Kidney epithelial cell (primary cell): Measurements from ENCODE around the gene OR51B6. TPM values are rescaled to one million over a fixed set of nuclear protein-coding genes. Genes with fewer than 3 reads are reported as not detected.

ENCODE experiments used
- DNase-seq: peaks from one replicate; pipeline ENCODE4 v3.0.0-alpha.2; 2010; ENCODE audit warnings: low read depth
- H3K27me3 ChIP-seq: 2 replicates; pipeline ENCODE4 v1.6.0; 2011; ENCODE audit warnings: low read length; ENCODE audit not compliant: control insufficient read depth, insufficient read depth
- H3K36me3 ChIP-seq: 2 replicates; pipeline ENCODE4 v1.5.1; 2011; ENCODE audit warnings: low read length; ENCODE audit not compliant: control insufficient read depth, insufficient read depth
- H3K4me3 ChIP-seq: 2 replicates; pipeline ENCODE4 v1.5.1; 2011; ENCODE audit warnings: low read depth, mild to moderate bottlenecking, control low read depth, low read length
- total RNA-seq: library from RNA; depleted of rRNA; stranded (reverse); fragments of >200 nt; gene quantifications from 2 replicates; pipeline ENCODE4 v1.2.3, GENCODE V29; 2015
- TF ChIP-seq, protein P1 (sequence below): IDR thresholded peaks from 2 replicates; pipeline ENCODE4 v1.5.1; 2011; ENCODE audit warnings: mild to moderate bottlenecking, moderate library complexity, low read length, control low read depth, inconsistent platforms; ENCODE audit not compliant: insufficient read depth, poor library complexity, severe bottlenecking

The OR51B6 gene
- total RNA-seq = not detected in 2 replicates

DNA sequence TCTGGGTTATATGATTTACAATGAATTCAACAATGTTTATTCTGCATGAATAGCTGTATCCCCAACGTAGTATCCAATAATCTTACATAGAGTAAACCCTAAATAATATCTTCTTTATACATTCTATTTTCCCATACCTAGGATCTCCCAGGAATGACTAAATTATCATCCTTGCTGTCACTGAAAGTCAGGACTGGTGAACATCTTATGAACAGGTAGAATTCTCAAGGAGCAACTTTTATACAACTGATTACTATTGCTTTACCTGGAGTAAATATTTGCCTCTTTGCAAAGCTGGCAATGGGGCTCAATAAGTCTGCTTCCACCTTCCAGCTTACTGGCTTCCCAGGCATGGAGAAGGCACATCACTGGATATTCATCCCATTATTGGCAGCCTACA is at the start of gene OR51B6:
Gene OR51B6 (plus strand): TSS at position 301 of the 400 bp plus-strand sequence. CDS start 0 bp downstream, at position 301.
- Histone ChIP-seq H3K36me3 (no peaks in the 10 kb centered on the region), H3K27me3 (no peaks in the 10 kb centered on the region), H3K4me3 (no peak within 1 kb of the TSS)
- no peak for DNase-seq
- TF ChIP-seq, protein P1, sequence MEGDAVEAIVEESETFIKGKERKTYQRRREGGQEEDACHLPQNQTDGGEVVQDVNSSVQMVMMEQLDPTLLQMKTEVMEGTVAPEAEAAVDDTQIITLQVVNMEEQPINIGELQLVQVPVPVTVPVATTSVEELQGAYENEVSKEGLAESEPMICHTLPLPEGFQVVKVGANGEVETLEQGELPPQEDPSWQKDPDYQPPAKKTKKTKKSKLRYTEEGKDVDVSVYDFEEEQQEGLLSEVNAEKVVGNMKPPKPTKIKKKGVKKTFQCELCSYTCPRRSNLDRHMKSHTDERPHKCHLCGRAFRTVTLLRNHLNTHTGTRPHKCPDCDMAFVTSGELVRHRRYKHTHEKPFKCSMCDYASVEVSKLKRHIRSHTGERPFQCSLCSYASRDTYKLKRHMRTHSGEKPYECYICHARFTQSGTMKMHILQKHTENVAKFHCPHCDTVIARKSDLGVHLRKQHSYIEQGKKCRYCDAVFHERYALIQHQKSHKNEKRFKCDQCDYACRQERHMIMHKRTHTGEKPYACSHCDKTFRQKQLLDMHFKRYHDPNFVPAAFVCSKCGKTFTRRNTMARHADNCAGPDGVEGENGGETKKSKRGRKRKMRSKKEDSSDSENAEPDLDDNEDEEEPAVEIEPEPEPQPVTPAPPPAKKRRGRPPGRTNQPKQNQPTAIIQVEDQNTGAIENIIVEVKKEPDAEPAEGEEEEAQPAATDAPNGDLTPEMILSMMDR = no peak

GRCh38 chr11:5301846-5302245 is 49.5 kb upstream of the OR51B6 start, which contains the start of gene OR51B4:
Gene OR51B4 (minus strand): TSS chr11:5301946. CDS start chr11:5301946, 0 bp downstream.
- TF ChIP-seq, protein P1 = no peak
- H3K36me3 ChIP-seq = no peaks in the 10 kb centered on the region
- DNase-seq = no peak

DNA sequence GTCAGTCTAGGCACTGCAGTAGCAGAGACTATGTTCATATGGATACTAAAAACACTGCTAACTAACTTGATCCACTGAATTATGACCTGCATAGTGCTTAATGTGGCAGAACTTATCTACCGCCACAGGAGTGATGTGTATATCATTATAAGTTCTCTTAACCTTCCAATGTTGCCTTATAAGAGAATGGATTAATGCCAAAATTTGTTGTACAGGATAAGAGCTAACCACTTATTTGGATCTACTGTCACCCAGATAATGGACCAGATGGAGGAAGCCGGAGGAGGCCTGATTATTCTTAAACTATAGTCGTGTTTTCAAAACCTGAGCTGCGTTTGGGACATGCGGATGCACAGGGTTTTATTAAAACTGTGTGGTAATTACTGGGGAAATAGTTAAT is 47.7 kb upstream of the OR51B6 start:
- TF ChIP-seq, protein P1 = no peak
- Histone ChIP-seq H3K4me3 (no peak overlapping the region), H3K36me3 (no peaks in the 10 kb centered on the region), H3K27me3 (no peaks in the 10 kb centered on the region)
- DNase-seq = no peak

More at GRCh38 chr11:5301846-5302245, 49.5 kb upstream of the OR51B6 start, which contains the start of gene OR51B4:
- Histone ChIP-seq H3K4me3 (no peak within 1 kb of the TSS), H3K27me3 (no peaks in the 10 kb centered on the region)

GRCh38 chr11:5304046-5304445 is 47.3 kb upstream of the OR51B6 start:
- TF ChIP-seq, protein P1 = no peak

GRCh38 chr11:5307256-5308019 is 43.9 kb upstream of the OR51B6 start:
- Histone ChIP-seq H3K4me3 (no peak overlapping the region), H3K36me3 (no peaks in the 10 kb centered on the region), H3K27me3 (no peaks in the 10 kb centered on the region)
- TF ChIP-seq, protein P1 = no peak
- no peak for DNase-seq

More at GRCh38 chr11:5304046-5304445, 47.3 kb upstream of the OR51B6 start:
- Histone ChIP-seq H3K4me3 (no peak overlapping the region), H3K36me3 (no peaks in the 10 kb centered on the region), H3K27me3 (no peaks in the 10 kb centered on the region)
- no peak for DNase-seq
